HG03060 (cell line): ENCODE measurements around the gene RPL35.
"Not testable (repeated sequence)": the region's sequence is repeated elsewhere in the genome, so short reads cannot be mapped to it uniquely, and the experiment has no call there.

Source experiments
- ATAC-seq: cut with Tn5 transposase; IDR thresholded peaks from one replicate; pipeline ENCODE4 v1.9.1; 2021; ENCODE audit warnings: low read depth, moderate number of reproducible peaks; ENCODE audit not compliant: unreplicated experiment

The RPL35 gene

GRCh38 chr9:124853605-124854143, 8.1 kb downstream of the RPL35 start:
- ATAC-seq: no peak

DNA sequence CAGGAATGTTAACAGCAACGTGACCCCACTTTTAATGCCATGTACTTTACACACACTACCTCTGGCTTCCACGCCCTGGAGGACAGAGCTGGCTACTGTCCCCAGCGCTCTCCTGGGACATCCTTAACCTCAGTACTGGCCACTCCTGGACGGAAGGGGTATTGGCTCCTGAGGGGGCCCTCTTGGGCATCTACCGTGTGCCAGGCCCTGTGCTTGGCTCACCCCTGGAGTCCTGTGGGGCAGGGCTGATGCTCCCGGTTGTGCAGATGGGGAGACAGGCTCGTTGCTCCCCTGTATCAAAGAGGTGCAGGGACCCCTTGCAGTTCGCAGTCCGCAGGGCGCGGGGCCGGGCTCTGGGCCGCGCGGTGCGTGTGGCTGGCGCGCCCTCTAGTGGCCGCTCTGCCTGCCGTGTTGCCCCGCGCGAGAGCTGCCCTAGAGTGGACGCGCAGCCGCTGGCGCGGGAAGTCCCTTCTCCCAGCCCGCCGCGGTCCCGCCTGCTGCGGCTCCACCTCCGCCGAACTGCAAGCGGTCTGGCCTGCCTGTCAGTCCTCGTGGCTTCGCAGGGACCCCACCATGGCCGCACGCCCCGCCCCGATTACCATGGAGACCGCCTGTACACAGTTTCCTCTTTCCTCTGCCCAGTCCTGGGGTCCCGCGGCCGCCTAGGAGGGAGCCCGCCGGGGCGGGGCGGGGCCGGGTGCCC, 8.8 kb downstream of the RPL35 start, which contains the start of gene WDR38:
Gene WDR38 (plus strand): TSS at position 632 of the 703 bp plus-strand sequence. CDS start 72 bp downstream, outside the sequence.
- ATAC-seq: no peak

- ATAC-seq: no peak
These were observed 9.5 kb downstream of the RPL35 start for GRCh38 chr9:124852121-124852828.

DNA sequence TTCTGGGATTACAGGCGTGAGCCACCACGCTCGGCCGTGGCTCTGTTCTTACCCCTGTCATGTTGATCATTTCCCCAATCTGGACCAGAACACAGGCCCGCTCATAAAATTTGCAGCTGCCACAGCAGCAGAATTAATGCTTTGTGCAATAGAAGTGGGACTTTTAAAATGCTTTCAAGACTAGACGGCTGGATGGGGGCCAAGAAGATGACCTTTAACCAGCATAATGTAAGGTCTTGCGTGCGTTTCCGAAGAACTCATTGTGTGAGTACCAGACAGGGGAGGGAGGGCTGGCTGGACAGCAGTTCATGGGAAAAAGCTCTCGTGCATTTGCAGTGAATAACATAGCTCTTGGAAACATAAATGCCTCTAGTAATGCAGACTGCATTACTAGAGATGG, 12.0 kb downstream of the RPL35 start:
- ATAC-seq: no peak

- no peak for ATAC-seq
These were observed 14.8 kb downstream of the RPL35 start for GRCh38 chr9:124846969-124847368.

DNA sequence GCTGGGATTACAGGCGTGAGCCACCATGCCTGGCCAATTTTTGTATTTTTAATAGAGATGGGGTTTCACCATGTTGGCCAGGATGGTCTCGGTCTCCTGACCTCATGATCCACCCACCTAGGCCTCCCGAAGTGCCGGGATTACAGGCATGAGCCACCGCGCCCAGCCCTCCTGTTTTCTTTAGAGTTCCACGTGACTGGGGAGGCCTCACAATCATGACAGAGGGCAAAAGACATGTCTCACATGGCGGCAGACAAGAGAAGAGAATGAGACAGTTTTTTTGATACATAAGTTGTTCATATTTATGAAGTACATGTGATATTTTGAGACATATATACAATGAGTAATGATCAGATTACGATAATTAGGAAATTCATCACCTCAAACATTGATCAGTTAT, 15.3 kb downstream of the RPL35 start:
- not testable (repeated sequence) for ATAC-seq

GRCh38 chr9:124844291-124844690, 17.5 kb downstream of the RPL35 start:
- no peak for ATAC-seq

DNA sequence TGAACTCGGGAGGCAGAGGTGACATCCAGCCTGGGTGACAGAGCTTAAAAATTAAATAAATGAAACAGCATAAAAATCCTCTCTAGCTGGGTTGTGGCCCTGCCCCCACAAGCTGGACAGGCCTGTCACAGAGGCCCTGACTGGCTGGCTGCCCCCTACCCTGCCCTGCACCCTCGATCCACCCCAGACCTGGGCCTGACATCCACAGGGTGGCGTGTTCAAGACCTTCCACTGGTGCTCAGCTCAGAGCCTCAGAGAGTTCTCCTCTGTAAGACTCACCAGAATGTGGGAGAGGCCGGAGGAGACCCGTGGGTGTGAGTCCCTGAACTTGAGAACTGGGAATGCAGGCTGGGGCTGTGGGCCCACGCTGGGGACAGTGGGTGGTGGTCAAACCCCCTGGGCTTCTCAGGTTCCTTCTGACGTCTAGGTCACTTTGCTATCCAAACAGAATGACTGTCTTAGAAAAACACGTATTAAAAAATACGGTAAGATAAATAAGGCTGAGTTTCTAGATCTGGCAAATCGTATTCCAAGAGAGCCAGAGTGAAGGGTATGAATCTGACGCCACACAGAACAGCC, 18.2 kb downstream of the RPL35 start:
- ATAC-seq: no peak

DNA sequence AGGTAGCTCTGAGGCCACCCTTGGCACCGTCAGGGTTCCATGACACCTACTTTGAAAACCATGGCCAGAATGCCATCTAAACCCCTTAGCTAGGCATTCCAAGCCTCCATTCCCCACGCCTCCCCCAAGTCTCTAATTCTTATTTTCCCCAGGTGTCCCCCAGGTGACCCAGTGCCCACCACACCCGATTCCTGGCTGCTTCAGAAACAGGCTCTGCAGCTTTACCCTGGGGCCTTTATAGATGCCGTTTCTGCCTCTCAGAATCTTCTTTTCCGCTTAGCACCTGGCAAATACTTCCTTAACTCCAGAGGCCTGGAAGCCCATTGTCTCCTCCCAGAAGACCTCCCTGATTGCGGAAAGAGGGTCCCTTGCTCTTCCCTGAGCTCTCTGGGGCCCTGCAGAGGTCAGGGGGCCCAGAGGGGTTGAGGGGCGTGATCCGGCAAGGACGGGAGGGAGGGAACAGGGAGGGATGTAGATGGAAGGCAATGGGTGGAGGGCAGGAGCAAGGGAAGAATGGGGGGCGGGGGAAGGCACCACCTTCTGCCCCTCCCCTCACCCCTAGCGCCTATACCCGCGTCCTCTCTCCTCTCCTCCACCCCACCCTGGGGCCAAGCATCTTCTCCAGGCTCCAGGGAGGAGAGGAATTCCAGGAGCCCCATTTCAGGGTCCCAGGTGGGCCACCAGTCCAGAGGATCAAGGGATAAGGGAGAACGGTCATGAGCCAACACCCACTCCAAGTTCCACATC, 20.5 kb downstream of the RPL35 start:
- ATAC-seq: no peak

DNA sequence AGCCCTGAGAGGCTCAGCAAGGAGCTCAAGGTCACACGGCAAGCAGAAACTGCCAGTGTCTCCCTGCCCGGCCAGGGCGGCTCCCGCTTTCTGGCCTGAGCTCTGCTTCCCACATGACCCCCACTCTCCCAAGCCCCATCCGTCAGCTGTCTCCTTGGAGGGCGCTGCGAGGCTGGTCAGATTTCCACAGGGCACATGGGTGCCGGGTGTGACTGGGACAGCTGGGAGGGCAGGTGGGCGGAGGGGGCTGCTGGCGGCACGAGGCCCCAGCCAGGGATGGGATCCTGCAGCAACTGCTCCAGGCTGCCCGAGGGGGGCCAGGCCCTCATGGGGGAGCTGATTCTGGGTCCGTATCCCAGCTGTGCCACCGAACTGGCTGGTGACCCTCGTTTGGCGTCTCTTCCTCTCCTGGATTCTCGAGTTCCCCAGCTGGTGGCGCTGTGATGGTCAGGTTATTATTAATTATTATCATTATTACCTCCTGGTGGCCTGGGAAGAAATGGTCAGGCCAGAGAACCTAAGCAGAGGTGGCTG, 21.4 kb downstream of the RPL35 start:
- no peak for ATAC-seq

GRCh38 chr9:124839612-124840299, 22.0 kb downstream of the RPL35 start:
- no peak for ATAC-seq

DNA sequence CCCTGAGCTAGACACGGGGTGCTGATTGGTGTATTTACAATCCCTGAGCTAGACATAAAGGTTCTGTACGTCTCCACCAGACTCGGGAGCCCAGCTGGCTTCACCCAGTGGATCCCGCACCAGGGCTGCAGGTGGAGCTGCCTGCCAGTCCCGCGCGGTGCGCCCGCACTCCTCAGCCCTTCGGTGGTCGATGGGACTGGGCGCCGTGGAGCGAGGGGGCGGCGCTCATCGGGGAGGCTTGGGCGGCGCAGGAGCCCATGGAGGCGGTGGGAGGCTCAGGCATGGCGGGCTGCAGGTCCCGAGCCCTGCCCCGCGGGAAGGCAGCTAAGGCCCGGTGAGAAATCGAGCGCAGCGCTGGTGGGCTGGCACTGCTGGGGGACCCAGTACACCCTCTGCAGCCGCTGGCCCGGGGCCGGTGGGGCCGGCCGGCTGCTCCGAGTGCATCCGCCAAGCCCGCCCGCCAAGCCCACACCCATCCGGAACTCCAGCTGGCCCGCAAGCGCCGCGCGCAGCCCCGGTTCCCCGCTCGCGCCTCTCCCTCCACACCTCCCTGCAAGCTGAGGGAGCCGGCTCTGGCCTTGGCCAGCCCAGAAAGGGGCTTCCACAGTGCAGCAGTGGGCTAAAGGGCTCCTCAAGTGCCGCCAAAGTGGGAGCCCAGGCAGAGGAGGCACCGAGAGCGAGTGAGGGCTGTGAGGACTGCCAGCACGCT, 23.0 kb downstream of the RPL35 start:
- ATAC-seq: not testable (repeated sequence)

GRCh38 chr9:124838132-124838531, 23.6 kb downstream of the RPL35 start:
- not testable (repeated sequence) for ATAC-seq

DNA sequence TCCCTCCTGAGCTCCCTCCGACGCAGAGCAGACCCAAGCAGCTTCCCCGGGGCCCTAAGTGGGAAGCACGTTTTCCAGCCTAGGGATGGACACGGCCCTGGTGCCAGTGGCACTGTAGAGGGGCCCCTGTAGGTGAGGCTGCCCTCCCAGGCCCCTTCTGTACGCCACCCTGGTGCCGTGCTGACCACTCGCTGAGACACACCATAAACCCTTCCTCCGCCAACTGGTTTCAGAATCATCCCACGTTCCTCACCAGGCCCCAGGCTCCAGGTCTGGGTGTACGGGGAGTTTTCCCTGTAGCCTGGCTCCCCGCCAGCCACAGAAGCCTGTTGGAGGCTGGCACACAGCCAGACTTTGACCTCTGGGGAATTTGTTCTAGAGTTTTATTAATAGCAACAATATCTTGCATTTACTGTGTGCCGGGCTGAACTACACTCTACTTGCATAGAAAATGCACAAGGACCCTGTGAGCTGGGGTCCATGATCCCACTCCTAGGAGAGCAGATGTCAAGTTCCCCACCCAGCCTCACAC, 26.7 kb downstream of the RPL35 start:
- no peak for ATAC-seq

DNA sequence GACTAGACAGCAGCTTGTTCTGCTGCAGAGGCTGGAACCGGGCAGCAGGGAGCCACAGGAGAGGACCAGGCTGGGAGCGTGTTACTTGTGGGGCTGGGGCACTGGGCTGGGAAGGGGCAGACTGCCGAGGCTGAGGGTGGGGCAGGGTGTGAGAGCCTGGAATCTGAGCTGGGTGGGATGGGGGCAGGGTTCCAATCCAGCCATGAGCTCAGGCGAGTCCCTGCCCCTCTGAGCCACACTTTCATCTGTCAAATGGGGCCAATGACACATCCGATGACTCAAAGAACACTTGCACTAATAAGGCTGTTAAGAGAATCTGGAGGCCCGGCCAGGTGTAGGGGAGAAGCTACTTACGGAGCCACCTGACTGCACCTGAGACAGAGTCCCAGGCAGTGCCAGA, 27.2 kb downstream of the RPL35 start:
- ATAC-seq: no peak

- no peak for ATAC-seq
These were observed 30.0 kb downstream of the RPL35 start for GRCh38 chr9:124831642-124832364.

DNA sequence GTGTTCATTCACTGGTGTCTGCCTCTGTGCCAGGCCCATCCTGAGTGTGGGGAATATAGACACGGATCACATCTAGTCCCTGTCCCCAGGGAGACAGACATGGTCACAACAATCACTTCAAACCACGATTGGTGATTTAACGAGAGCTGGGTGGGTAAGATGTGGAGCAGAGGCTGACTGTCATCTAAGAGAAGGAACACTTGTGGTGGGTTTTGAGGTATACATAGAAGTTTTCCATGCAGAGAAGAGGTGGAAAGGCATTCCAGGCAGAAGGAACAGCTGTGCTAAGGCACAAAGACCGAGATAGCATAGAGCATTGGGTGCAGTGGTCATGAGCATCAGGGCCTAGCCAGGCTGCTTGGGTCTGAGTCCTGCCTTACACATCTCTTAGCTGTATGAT, 31.2 kb downstream of the RPL35 start:
- no peak for ATAC-seq

- no peak for ATAC-seq
These were observed 32.5 kb downstream of the RPL35 start for GRCh38 chr9:124829334-124829669.
